ENCODE measurements around the gene CTTNBP2. TPM values are rescaled to one million over a fixed set of nuclear protein-coding genes. Genes with fewer than 3 reads are reported as not detected.

The CTTNBP2 gene
- total RNA-seq, 1 donor from 2014 or later = 6.1 TPM

- DNase-seq (ENCODE audit: low read depth) = no peak
Observed at GRCh38 chr7:117704063-117704462, 169.2 kb downstream of the CTTNBP2 start.

- DNase-seq (ENCODE audit: low read depth) = no peak
Observed at GRCh38 chr7:117698018-117698417, 175.2 kb downstream of the CTTNBP2 start.

GRCh38 chr7:117692338-117692737, 180.9 kb downstream of the CTTNBP2 start:
- DNase-seq (ENCODE audit: low read depth) = no peak

DNA sequence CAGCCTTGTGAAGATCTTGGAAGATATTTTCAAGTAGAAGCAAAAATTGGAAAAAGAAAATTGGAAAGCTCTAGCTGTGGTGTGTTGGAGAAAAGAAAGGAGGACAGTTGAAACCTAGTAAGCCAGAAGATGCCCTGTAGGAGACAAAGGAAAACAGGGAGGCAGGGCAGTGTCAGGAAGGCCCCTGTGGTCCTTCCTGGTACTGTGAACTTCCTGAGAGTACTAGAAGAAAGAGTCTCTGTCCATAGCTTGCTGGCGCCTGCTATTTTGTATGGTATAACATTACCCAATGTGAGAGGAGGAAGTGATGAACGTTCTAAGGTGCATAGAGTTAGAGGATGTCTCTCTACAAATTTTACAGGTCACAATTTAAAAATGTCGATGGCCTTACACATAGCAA, 183.1 kb downstream of the CTTNBP2 start:
- no peak for DNase-seq (ENCODE audit: low read depth)

- no peak for DNase-seq (ENCODE audit: low read depth)
Observed at GRCh38 chr7:117689406-117689805, 183.8 kb downstream of the CTTNBP2 start.

DNA sequence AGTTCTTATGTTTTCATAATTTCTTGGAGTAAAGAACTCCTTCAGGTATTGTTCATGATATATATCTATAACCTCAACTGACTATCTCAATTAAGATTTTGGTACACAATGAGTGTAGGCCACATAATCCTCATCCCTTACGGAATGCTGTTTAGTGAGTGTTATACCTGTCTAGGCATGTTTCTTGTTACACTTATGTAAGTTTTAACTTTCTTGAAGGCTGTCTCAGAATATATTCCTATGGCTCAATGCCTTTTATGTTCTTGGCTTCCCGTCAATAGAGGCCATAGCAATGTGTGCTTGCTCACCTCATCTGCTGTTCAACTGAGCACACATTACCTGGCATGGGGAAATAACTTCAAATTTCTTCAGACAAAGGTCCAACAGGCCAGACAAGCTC, 185.1 kb downstream of the CTTNBP2 start:
- no peak for DNase-seq (ENCODE audit: low read depth)

DNA sequence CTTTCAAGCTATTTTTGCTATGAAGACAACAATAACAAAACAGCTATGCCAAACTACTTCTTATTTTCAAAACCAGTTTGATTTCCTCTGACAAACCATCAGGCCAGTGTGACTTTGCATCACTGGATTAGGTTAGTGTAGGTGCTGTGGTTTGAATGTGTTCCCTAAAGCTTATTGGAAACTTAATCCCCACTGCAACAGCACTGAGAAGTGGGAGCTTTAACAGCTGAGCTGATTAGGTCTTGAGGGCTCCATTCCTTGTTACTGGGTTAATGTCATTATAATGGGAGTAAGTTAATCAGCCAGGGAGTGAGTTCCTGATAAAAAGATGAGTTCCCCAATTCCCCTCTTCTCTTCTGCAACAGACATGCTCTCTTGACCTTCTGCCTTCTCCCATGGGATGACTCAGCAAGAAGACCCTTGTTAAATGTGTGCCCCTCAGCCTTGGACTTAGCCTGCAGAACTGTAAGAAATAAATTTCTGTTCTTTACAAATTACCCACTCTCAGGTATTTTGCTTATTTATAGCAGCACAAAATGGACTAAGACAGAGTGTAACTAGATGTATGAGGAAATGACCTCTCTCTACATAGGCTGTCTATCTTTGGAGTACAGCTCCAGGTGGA, 186.8 kb downstream of the CTTNBP2 start:
- no peak for DNase-seq (ENCODE audit: low read depth)

DNA sequence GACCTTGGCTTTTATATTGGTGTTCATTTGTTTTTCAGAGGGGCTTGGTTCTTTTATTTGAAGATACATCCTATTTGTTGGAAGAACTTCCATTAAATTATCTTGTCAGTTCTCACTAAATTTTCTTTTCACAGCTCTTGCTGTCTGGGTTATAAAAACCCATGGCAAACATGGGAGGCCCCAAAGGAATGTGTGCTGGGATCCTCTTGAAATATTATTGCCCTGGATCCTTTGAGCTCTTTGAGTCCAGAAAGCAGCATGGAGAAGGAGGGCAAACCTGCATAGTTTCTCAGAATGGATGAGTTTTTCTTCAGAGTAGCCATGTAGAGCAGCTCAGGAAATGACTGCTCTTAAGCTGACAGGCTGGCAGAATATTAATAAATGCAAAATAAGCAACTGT, 187.4 kb downstream of the CTTNBP2 start:
- no peak for DNase-seq (ENCODE audit: low read depth)

DNA sequence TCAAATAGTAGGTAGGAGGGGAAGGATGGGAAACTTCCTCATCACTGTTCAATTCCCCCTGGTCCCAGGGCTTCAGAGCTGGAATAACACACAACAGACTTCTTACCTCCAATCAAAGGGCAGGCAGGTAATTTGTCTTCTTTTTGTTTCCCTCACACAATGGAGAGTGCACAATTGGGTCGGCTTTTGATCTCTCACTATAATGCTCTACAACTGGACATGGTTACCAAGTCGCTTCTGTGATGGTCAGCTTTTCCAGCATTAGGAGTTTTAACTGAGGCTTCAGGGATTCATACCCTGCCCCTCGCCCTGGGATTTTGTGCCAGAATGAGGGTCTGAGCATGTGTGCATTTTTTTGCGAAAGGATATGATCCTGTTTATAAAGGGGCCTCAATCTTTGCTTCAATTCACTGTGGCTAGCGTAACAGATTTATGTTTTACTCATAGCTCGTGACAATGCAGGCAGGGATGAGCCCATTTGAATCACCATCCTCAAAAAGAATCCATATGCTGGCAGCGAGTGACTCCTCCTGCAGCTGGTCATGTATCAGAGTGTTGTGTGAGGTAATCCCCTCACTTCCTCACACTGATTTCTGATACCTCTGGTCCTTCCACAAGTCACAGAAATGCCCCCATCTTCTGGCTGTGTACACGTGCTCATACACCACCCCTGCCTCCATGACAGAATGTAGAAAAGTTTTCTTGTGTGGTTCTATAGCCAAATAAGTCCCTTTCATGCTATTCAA, 189.6 kb downstream of the CTTNBP2 start:
- DNase-seq (ENCODE audit: low read depth) = no peak

- DNase-seq (ENCODE audit: low read depth) = no peak
Observed at GRCh38 chr7:117682681-117683385, 190.4 kb downstream of the CTTNBP2 start.

- no peak for DNase-seq (ENCODE audit: low read depth)
Observed at GRCh38 chr7:117679120-117679519, 194.1 kb downstream of the CTTNBP2 start.

DNA sequence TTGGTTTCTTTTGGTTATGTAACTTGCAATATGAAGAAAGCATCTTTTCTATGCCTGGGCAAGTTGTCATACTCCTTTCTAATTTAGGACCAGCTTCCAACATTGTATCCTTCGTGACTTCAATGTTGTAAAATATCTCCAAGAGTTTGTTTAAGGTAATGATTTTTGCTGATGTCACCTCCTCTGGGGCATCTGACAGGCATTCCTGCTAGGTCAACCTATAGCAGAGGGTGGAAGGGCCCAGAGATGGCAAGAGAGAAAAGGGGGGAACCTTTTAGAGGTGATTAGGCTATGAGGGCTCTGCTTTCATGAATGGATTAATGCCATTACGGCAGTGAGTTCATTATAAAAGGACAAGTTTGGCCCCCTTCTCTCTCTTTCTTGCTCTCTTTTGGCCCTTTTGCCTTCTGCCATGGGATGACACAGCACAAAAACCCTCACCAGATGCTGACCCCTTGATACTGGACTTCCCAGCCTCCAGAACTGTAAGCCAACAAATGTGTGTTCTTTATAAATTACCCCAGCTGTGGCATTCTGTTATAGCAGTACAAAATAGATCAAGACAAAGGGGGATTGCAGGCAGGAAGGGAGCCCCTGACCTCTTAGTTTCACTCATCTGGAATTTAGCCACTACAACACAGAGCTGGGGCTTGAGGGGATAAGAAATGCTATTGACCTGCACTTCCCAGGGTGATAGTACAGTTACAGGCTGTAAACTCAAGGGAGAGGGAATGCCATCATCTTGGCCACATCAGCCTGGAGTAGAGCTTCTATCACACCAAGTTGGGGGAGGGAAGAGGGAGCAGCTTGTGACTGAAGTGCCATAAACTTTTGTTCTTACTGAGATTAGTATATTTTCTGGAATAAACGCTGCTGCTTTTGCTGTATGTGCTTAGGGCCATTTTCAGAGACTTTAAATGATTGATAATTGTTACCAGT, 197.5 kb downstream of the CTTNBP2 start:
- DNase-seq (ENCODE audit: low read depth) = no peak

GRCh38 chr7:117674617-117675016, 198.6 kb downstream of the CTTNBP2 start:
- no peak for DNase-seq (ENCODE audit: low read depth)

GRCh38 chr7:117673839-117674238, 199.4 kb downstream of the CTTNBP2 start:
- peak; percentile 60 for DNase-seq (ENCODE audit: low read depth)

- DNase-seq (ENCODE audit: low read depth) = peak; percentile 21
Observed at GRCh38 chr7:117673367-117673766, 199.9 kb downstream of the CTTNBP2 start.

DNA sequence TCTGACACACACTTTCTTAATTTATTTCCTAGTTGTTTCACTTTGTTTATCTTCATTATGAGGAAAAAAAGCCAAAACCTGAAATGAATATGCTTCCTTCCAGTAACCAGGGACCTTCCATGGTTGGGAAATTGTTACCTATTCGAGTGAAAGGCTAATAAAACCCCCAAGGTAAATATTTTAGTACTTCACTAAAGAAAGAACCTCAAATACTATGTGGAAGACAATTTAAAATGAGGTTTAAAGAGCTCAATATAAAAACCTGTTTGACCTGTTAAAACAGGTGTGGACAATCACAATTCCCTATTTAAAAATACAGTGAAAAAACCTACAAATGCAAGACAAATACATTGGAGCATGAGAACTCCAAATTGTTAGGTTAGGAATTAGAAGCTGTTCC, 200.8 kb downstream of the CTTNBP2 start:
- DNase-seq (ENCODE audit: low read depth) = no peak

DNA sequence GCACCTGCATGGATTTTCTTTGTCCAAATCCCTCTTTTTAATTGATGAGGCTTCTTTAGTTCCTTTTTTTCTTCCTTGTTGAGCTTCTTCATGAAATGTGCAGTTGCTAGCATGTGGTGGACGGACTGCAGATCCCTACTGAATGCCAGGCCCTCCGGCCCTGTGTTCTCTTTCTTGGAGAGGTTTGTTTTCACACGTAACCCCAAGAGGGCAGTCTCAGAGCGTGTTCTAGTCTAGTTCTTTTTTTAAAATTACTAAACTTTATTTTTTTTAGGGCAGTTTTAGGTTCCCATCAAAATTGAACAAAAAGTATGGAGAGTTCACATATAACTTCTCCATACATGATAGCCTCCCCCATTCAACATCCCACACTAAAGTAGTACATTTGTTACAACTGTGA, 203.4 kb downstream of the CTTNBP2 start:
- no peak for DNase-seq (ENCODE audit: low read depth)

DNA sequence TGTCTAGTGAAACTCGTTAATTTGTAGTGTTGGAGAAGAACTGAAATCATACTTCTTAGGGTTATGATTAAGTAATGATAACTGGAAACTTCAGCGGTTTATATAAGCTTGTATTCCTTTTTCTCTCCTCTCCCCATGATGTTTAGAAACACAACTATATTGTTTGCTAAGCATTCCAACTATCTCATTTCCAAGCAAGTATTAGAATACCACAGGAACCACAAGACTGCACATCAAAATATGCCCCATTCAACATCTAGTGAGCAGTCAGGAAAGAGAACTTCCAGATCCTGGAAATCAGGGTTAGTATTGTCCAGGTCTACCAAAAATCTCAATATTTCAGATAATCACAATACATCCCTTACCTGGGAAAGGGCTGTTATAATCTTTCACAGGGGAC, 205.8 kb downstream of the CTTNBP2 start:
- DNase-seq (ENCODE audit: low read depth) = peak; percentile 15

- DNase-seq (ENCODE audit: low read depth) = no peak
Observed at GRCh38 chr7:117666689-117667088, 206.6 kb downstream of the CTTNBP2 start.

GRCh38 chr7:117666031-117666430, 207.2 kb downstream of the CTTNBP2 start:
- DNase-seq (ENCODE audit: low read depth) = peak; percentile 33

DNA sequence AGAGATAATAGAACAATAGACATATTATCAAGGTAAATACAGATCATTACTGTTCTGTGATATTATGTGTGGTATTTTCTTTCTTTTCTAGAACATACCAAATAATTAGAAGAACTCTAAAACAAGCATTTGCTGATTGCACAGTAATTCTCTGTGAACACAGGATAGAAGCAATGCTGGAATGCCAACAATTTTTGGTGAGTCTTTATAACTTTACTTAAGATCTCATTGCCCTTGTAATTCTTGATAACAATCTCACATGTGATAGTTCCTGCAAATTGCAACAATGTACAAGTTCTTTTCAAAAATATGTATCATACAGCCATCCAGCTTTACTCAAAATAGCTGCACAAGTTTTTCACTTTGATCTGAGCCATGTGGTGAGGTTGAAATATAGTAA, 207.9 kb downstream of the CTTNBP2 start:
- DNase-seq (ENCODE audit: low read depth) = no peak
